ENCODE measurements around the gene BIVM.

GRCh38 chr13:102776271-102776670 lies 22.6 kb upstream of the BIVM start:
- TF ChIP-seq, protein P1, sequence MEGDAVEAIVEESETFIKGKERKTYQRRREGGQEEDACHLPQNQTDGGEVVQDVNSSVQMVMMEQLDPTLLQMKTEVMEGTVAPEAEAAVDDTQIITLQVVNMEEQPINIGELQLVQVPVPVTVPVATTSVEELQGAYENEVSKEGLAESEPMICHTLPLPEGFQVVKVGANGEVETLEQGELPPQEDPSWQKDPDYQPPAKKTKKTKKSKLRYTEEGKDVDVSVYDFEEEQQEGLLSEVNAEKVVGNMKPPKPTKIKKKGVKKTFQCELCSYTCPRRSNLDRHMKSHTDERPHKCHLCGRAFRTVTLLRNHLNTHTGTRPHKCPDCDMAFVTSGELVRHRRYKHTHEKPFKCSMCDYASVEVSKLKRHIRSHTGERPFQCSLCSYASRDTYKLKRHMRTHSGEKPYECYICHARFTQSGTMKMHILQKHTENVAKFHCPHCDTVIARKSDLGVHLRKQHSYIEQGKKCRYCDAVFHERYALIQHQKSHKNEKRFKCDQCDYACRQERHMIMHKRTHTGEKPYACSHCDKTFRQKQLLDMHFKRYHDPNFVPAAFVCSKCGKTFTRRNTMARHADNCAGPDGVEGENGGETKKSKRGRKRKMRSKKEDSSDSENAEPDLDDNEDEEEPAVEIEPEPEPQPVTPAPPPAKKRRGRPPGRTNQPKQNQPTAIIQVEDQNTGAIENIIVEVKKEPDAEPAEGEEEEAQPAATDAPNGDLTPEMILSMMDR (IDR thresholded peaks at IDR 0.05), result no peak
- TF ChIP-seq POLR2A (IDR thresholded peaks at IDR 0.05; ENCODE audit: low read length) (no peak), RAD21 (conservative IDR thresholded peaks at IDR 0.05 in 1 of 2, IDR thresholded peaks at IDR 0.05 in 1 of 2) (no peak), RFX5 (IDR thresholded peaks at IDR 0.05) (no peak), RNF2 (IDR thresholded peaks at IDR 0.05; ENCODE audit: borderline replicate concordance, low read depth) (no peak), CEBPB (IDR thresholded peaks at IDR 0.05) (no peak), MAZ (IDR thresholded peaks at IDR 0.05; ENCODE audit: borderline replicate concordance, low read depth, low read length) (no peak), EP300 (IDR thresholded peaks at IDR 0.05) (no peak), POLR2AphosphoS2 (conservative IDR thresholded peaks at IDR 0.05; ENCODE audit: low read length) (no peak), KDM1A (IDR thresholded peaks at IDR 0.05; ENCODE audit: low read depth) (no peak)

All from A549 (cell line).